LNCAP (cell line): ENCODE data around the gene CCNK.

Experiments used
- CTCF ChIP-seq: fragments of 450-650 bp; IDR thresholded peaks from 2 replicates; pipeline ENCODE4 v1.5.1; 2017; ENCODE audit warnings: mild to moderate bottlenecking

Gene CCNK

GRCh38 chr14:99548255-99548654 is 67.0 kb downstream of the CCNK start:
- TF ChIP-seq CTCF = no peak

- no peak for TF ChIP-seq CTCF
These were observed 67.8 kb downstream of the CCNK start for GRCh38 chr14:99548871-99549515.

- no peak for TF ChIP-seq CTCF
These were observed 68.5 kb downstream of the CCNK start for GRCh38 chr14:99549684-99550083.

GRCh38 chr14:99550387-99550992 is 69.3 kb downstream of the CCNK start:
- no peak for TF ChIP-seq CTCF

GRCh38 chr14:99551034-99551922 is 70.1 kb downstream of the CCNK start:
- TF ChIP-seq CTCF = no peak

GRCh38 chr14:99552021-99552553 is 70.9 kb downstream of the CCNK start:
- TF ChIP-seq CTCF = no peak

GRCh38 chr14:99552572-99553216 is 71.5 kb downstream of the CCNK start:
- TF ChIP-seq CTCF = no peak
